ENCODE data around the gene GPR68. TPM values are rescaled to one million over a fixed set of nuclear protein-coding genes. Genes with fewer than 3 reads are reported as not detected.

The GPR68 gene
- total RNA-seq, 1 donor from 2014 or later: 6.3 TPM

DNA sequence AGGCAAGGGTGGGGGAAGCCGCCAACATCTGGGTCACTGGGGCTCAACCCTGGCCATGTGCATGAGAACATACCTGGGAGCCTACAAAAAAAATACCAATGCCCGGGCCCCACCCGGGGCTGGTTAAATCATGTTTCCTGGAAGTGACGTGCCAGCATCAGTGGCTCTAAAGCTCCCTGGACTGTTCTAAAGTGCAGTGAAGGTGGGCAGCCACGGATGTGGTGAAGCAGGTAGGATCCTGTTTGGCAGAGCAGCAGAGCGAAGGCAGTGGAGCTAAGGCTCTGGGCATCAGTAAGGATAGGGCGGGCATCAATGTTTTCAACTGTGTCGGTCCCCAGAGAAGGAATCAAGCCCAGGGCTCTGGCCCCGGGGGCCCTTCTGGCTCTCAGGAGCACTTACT, 525 bp upstream of the GPR68 start:
- DNase-seq (no peak), ATAC-seq (no peak)
- H3K27ac ChIP-seq: peak overlapping the region; percentile 65
- H3K36me3 ChIP-seq: no peaks in the 10 kb centered on the region
- intact Hi-C loops (cut with DNase I): no loop called here
- TF ChIP-seq, protein P1, sequence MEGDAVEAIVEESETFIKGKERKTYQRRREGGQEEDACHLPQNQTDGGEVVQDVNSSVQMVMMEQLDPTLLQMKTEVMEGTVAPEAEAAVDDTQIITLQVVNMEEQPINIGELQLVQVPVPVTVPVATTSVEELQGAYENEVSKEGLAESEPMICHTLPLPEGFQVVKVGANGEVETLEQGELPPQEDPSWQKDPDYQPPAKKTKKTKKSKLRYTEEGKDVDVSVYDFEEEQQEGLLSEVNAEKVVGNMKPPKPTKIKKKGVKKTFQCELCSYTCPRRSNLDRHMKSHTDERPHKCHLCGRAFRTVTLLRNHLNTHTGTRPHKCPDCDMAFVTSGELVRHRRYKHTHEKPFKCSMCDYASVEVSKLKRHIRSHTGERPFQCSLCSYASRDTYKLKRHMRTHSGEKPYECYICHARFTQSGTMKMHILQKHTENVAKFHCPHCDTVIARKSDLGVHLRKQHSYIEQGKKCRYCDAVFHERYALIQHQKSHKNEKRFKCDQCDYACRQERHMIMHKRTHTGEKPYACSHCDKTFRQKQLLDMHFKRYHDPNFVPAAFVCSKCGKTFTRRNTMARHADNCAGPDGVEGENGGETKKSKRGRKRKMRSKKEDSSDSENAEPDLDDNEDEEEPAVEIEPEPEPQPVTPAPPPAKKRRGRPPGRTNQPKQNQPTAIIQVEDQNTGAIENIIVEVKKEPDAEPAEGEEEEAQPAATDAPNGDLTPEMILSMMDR (IDR thresholded peaks at IDR 0.05): no peak
- no peak overlapping the region for H3K4me3 ChIP-seq
- no peaks in the 10 kb centered on the region for H3K9me3 ChIP-seq
- peaks cover 27% of the 10 kb centered on the region for H3K4me1 ChIP-seq
- H3K27me3 ChIP-seq: no peaks in the 10 kb centered on the region

- intact Hi-C loops (cut with DNase I): no loop called here
- TF ChIP-seq, protein P1 (IDR thresholded peaks at IDR 0.05): no peak
- Histone ChIP-seq H3K9me3 (no peaks in the 10 kb centered on the region), H3K36me3 (no peaks in the 10 kb centered on the region), H3K4me1 (peaks cover 25% of the 10 kb centered on the region), H3K4me3 (peak overlapping the region; percentile 21), H3K27ac (peak overlapping the region; percentile 31), H3K27me3 (no peaks in the 10 kb centered on the region)
- DNase-seq (no peak), ATAC-seq (no peak)
These were observed 1.4 kb downstream of the GPR68 start for GRCh38 chr14:91243074-91243471.

DNA sequence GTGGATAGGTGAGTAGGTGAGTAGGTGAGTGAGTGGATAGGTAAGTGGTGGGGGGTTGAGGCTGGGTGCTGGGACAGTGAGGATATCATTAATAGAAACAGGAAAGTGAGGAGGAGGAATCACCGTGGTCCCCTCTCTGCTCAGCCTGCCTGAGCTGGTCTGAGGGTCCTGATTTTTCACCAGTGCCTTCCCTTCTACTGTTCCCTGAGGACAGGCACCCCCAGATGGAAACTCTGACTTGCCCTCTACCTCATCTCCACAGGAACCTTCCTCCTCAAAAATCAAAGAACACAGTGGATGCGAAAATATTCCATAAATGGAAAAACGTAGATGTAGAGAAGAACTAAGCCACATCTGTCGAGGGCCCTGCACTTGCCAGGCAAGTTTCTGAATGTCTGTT, 1.9 kb downstream of the GPR68 start:
- H3K4me1 ChIP-seq: peaks cover 29% of the 10 kb centered on the region
- no peaks in the 10 kb centered on the region for H3K27me3 ChIP-seq
- no peak for DNase-seq
- peak overlapping the region; percentile 31 for H3K27ac ChIP-seq
- intact Hi-C loops (cut with DNase I): no loop called here
- peak overlapping the region; percentile 21 for H3K4me3 ChIP-seq
- H3K36me3 ChIP-seq: no peaks in the 10 kb centered on the region
- ATAC-seq: no peak
- TF ChIP-seq, protein P1 (IDR thresholded peaks at IDR 0.05): no peak
- no peaks in the 10 kb centered on the region for H3K9me3 ChIP-seq

DNA sequence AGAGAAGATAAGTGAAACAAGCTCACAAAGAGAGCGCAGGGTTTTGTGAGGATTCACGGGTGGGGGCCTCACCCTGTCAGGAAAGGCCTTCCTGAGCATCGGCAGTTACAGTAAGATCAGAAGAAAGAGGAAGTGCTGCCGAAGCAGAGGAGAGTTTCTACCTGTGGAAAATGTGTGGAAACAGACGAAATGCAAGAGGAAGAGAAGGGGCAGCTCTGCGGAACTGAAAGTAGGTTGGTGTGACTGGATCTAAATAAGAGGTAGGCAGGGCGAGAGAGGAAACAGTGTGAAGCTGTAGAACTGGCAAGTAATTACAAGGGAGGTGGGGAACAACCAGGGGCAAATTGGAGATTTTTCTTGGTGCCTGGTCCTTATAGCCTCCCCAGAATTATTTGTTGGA, 2.6 kb downstream of the GPR68 start:
- Histone ChIP-seq H3K36me3 (no peaks in the 10 kb centered on the region), H3K4me1 (peaks cover 33% of the 10 kb centered on the region), H3K9me3 (no peaks in the 10 kb centered on the region), H3K27ac (peak overlapping the region; percentile 31), H3K27me3 (no peaks in the 10 kb centered on the region), H3K4me3 (peak overlapping the region; percentile 32)
- intact Hi-C loops (cut with DNase I): no loop called here
- DNase-seq: no peak
- TF ChIP-seq, protein P1 (IDR thresholded peaks at IDR 0.05): no peak
- ATAC-seq: peak; percentile 46

- ATAC-seq (no peak), DNase-seq (no peak)
- H3K4me1 ChIP-seq: peaks cover 25% of the 10 kb centered on the region
- no peak overlapping the region for H3K4me3 ChIP-seq
- no peaks in the 10 kb centered on the region for H3K9me3 ChIP-seq
- H3K36me3 ChIP-seq: no peaks in the 10 kb centered on the region
- no peaks in the 10 kb centered on the region for H3K27me3 ChIP-seq
- no peak overlapping the region for H3K27ac ChIP-seq
- TF ChIP-seq, protein P1 (IDR thresholded peaks at IDR 0.05): no peak
- intact Hi-C loops (cut with DNase I): no loop called here
These were observed 5.8 kb downstream of the GPR68 start for GRCh38 chr14:91238661-91239060.

DNA sequence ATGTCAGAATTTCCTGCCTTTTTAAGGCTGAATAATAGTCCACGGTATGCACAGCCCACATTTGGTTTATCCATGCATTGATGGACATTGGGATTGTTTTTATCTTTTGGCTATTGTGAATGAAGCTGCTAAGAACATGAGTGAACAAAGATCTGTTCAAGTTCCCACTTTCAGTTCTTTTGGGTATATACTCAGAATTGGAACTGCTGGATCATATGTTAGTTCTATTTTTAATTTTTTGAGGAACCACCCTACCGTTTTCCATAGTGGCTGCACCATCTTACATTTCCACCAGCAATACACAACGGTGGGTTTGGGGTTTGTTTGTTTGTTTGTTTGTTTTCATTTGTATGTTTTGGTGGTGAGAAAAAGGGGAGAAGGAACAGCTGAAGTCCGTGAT, 6.4 kb downstream of the GPR68 start:
- Histone ChIP-seq H3K4me1 (peaks cover 19% of the 10 kb centered on the region), H3K27ac (no peak overlapping the region), H3K27me3 (no peaks in the 10 kb centered on the region), H3K36me3 (no peaks in the 10 kb centered on the region), H3K9me3 (no peaks in the 10 kb centered on the region), H3K4me3 (no peak overlapping the region)
- intact Hi-C loops (cut with DNase I): no loop called here
- no peak for ATAC-seq
- TF ChIP-seq, protein P1 (IDR thresholded peaks at IDR 0.05): no peak
- DNase-seq: no peak

Measured in upper lobe of right lung (tissue), 1 donor.